ENCODE measurements around the gene CGNL1.

CGNL1 gene

GRCh38 chr15:57545995-57546394 is 169.7 kb downstream of the CGNL1 start:
- no peak for TF ChIP-seq CTCF (IDR thresholded peaks at IDR 0.05; ENCODE audit: extremely low read depth, insufficient read depth, missing control alignments)
- no peak for DNase-seq (ENCODE audit: low spot score)
- in situ Hi-C loops (cut with MboI; ENCODE audit: low pct_unique_long_range_greater_than_20kb, low sequenced_read_pairs, unreplicated experiment): loop anchor here (25.0 kb wide), 2 partner anchors 409 to 1059 kb away; no protein-coding TSS in a partner anchor

GRCh38 chr15:57547243-57547755 is 171.0 kb downstream of the CGNL1 start:
- in situ Hi-C loops (cut with MboI; ENCODE audit: low pct_unique_long_range_greater_than_20kb, low sequenced_read_pairs, unreplicated experiment): loop anchor here (25.0 kb wide), 2 partner anchors 410 to 1060 kb away; no protein-coding TSS in a partner anchor
- no peak for TF ChIP-seq CTCF (IDR thresholded peaks at IDR 0.05; ENCODE audit: extremely low read depth, insufficient read depth, missing control alignments)
- no peak for DNase-seq (ENCODE audit: low spot score)

- in situ Hi-C loops (cut with MboI; ENCODE audit: low pct_unique_long_range_greater_than_20kb, low sequenced_read_pairs, unreplicated experiment): loop anchor here (25.0 kb wide), 2 partner anchors 411 to 1061 kb away; no protein-coding TSS in a partner anchor
- no peak for TF ChIP-seq CTCF (IDR thresholded peaks at IDR 0.05; ENCODE audit: extremely low read depth, insufficient read depth, missing control alignments)
- DNase-seq (ENCODE audit: low spot score): no peak
These were observed 172.0 kb downstream of the CGNL1 start for GRCh38 chr15:57548351-57548750.

GRCh38 chr15:57548835-57549234 is 172.5 kb downstream of the CGNL1 start:
- no peak for DNase-seq (ENCODE audit: low spot score)
- no peak for TF ChIP-seq CTCF (IDR thresholded peaks at IDR 0.05; ENCODE audit: extremely low read depth, insufficient read depth, missing control alignments)
- in situ Hi-C loops (cut with MboI; ENCODE audit: low pct_unique_long_range_greater_than_20kb, low sequenced_read_pairs, unreplicated experiment): loop anchor here (25.0 kb wide), 2 partner anchors 412 to 1062 kb away; no protein-coding TSS in a partner anchor

GRCh38 chr15:57549935-57550334 is 173.6 kb downstream of the CGNL1 start:
- TF ChIP-seq CTCF (IDR thresholded peaks at IDR 0.05; ENCODE audit: extremely low read depth, insufficient read depth, missing control alignments): no peak
- DNase-seq (ENCODE audit: low spot score): no peak
- in situ Hi-C loops (cut with MboI; ENCODE audit: low pct_unique_long_range_greater_than_20kb, low sequenced_read_pairs, unreplicated experiment): loop anchor here (25.0 kb wide), 2 partner anchors 413 to 1063 kb away; no protein-coding TSS in a partner anchor

- in situ Hi-C loops (cut with MboI; ENCODE audit: low pct_unique_long_range_greater_than_20kb, low sequenced_read_pairs, unreplicated experiment): no loop called here
- TF ChIP-seq CTCF (IDR thresholded peaks at IDR 0.05; ENCODE audit: extremely low read depth, insufficient read depth, missing control alignments): no peak
- no peak for DNase-seq (ENCODE audit: low spot score)
These were observed 174.3 kb downstream of the CGNL1 start for GRCh38 chr15:57550640-57551039.
